Frontal cortex (tissue), 4 donors: ENCODE data around the gene KDM8. TPM values are rescaled to one million over a fixed set of nuclear protein-coding genes. Genes with fewer than 3 reads are reported as not detected.
"Not testable (repeated sequence)": the region's sequence is repeated elsewhere in the genome, so short reads cannot be mapped to it uniquely, and the experiment has no call there.

Experiments used
- DNase-seq, 2 donors: peaks; one replicate each; pipeline ENCODE4 v3.0.0; 2012; ENCODE audit warnings: low spot score in 2 of 2
- FAIRE-seq: peaks from 2 replicates; lab custom pipeline; 2012; peaks lifted over from hg19 to GRCh38; lab: Jason Lieb, UNC
- total RNA-seq: library from RNA; depleted of rRNA; stranded (reverse); fragments of >200 nt; gene quantifications from one replicate; pipeline ENCODE4 v1.2.3, GENCODE V29; 2014
- donor health status: control.
- donor health status: control.
- donor health status: control.

Gene KDM8
- total RNA-seq, 1 donor from 2014 or later, result 3.3 TPM

- no peak for DNase-seq
- no peak for FAIRE-seq
These were observed 53.9 kb downstream of the KDM8 start for GRCh38 chr16:27257271-27257670.

GRCh38 chr16:27258241-27258734, 55.0 kb downstream of the KDM8 start:
- DNase-seq (no peak), FAIRE-seq (no peak)

DNA sequence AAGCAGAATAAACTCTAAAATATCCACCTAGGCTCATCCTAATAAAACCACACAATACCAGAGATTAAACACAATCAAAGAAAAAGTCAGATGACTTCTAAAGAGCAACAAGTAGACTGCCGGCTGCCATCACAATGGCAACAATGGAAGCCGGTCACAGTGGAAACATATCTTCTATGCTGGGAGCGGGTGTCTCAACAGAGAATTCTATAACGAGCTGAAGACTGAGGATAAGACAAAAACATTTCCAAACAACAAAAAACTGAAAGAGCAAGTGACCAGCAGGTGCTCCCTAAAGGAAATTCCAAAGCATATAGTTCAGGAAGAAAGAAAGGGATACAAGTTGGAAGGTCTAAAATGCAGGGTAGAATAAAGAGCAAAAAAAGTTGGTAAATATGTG, 56.4 kb downstream of the KDM8 start:
- DNase-seq (no peak), FAIRE-seq (no peak)

DNA sequence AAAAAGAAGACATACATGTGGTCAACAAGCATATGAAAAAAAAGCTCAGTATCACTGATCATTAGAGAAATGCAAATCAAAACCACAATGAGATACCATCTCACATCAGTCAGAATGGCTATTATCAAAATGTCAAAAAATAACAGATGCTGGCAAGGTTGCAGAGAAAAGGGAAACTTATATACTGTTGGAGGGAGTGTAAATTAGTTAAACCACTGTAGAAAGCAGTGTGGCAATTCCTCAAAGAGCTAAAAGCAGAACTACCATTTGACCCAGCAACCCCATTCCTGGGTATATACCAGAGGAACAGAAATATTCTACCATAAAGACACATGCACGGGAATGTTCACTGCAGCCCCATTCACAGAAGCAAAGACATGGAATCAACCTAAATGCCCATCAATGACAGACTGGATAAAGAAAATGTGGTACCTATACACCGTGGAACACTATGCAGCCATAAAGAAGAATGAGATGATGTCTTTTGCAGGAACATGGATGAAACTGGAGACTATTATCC, 59.6 kb downstream of the KDM8 start:
- not testable (repeated sequence) for DNase-seq, FAIRE-seq

DNA sequence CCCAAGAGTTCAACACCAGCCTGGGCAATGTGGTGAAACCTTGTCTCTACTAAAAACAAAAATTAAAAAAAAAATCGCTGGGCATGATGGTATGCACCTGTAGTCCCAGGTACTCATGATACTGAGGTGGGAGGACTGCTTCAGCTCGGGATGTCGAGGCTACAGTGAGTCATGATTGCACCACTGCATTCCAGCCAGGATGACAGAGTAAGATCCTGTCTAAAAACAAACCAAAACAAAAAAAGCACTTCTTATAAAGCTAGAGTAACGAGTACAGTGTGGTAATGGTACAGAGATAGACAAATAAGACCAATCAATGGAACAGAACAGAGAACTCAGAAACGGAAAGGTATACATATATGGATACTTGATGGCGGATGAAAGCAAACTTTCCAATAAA, 60.8 kb downstream of the KDM8 start:
- FAIRE-seq (no peak), DNase-seq (no peak)

DNA sequence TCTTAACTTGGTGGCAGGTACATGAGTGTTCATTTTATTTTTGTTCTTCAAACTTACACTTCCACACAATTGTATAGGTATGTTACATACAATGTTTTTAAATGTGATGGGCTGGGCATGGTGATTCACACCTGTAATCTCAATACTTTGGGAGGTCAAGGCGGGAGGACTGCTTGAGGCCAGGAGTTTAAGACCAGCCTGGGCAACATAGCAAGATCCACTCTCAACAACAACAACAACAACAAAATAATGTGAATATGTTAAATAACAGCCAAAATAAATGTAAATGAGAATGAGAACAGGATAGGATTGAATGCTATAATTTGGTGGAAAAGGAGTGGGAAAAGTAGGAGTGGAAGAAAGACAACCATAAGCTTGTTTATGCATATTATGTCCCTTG, 62.7 kb downstream of the KDM8 start:
- no peak for DNase-seq
- no peak for FAIRE-seq

- FAIRE-seq (no peak), DNase-seq (no peak)
These were observed 63.8 kb downstream of the KDM8 start for GRCh38 chr16:27267037-27267677.

DNA sequence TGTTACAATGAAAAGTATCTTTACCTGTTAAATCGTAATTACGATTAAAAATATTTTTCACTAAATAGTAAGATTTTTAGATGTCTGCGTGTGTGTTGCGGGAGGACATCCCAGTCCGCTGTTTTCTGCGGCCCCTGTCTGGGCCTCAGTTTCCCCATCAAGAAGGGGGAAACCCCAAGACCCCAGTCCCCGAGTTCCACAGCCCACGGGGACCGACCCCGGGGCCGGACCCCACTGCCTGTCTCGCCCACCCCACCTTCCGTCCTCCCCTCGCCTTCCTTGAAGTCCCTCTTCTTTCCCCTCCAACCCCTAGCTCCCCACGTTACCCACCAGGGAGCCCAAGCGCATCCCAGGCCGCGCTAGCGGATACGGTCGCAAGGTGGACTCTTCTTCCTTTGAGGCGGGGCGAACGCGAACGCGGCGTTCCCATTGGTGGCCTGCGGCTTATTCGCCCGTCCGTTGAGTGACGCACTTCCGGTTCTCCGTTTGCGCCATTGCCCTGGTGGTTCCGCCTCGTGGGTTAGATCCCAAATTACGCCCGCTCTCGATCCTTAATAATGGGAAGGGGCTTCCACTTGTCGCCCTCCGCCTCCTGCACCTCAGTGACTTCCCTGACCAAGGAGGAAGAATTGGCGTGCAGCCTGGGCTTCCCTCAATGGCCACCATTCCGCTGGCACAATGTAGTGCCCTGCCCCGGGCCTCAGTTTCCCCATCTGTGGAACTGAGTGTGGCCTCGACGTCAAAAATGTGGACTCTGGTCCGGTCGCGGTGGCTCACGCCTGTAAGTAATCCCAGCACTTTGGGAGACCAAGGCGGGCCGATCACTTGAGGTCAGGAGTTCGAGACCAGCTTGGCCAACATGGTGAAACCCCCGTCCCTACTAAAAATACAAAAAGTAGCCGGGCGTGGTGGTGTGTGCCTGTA, 65.3 kb downstream of the KDM8 start, which contains the start of gene NSMCE1:
NSMCE1 (minus strand) TSS at position 397 of the 924 bp plus-strand sequence. CDS start 11,202 bp downstream, outside the sequence.
- no peak for FAIRE-seq
- DNase-seq, result peak; percentile 81 to 96

DNA sequence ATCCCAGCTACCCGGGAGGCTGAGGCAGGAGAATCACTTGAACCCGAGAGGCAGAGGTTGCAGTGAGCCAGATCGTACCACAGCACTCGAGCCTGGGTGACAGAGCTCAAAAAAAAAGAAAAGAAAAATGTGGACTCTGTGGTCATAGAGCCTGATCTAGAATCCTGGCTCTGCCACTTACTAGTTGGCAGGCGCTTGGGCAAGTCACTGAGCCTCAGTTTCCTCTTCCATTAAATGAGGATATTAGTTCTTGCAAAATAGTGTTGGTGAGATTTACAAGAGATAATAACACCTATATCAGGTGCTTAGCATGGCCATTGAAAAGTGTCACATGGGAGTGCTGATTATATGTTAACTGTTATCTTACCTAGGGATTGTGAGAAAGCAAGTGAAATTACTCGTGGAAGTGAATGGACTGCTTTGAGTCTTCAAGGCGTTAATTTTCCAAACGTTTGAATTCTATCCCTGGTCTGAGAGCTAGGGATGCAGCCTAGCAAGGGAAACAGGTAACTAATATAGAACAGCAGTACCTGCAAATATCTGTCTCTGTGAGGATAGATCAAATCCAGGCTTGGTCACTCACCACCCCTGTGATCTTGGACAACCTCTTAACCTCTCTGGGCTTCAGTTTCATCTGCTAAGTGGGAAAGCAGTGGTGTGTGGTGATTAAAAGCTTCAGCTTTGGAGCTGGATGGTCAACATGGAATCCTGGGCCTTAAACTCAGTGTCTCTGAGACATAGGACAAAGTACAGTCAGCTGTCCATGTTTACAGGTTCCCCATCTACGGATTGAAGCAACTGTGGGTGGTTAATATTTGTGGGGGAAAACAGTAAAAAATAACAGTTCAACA, 66.2 kb downstream of the KDM8 start:
- FAIRE-seq, result no peak
- DNase-seq, result no peak

DNA sequence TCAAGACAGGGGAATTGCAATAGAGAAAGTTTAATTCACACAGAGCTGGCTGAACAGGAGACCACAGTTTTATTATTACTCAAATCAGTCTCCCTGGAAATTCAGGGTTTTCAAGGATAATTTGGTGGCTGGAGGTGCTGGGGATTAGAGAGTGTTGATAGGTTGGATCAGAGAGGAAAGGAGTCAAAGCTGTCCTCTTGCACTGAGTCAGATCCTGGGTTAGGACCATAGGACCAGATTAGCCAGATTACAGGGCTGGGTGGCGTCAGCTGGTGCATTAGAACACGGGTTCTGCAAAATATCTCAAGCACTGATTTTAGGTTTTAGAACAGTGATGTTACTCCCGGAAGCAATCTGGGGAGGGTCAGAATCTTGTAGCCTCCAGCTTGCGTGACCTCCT, 67.0 kb downstream of the KDM8 start:
- no peak for DNase-seq
- FAIRE-seq, result no peak

Other genes with a start within 250 kb of the KDM8 start
- gene C16orf82, start 136.6 kb upstream of the KDM8 start, total RNA-seq, result not detected
- gene NSMCE1, start 65.2 kb downstream of the KDM8 start, total RNA-seq, result 35.1 TPM
- gene IL4R, start 110.4 kb downstream of the KDM8 start, total RNA-seq, result 1.6 TPM
- 0.41 TPM for gene IL21R, start 198.6 kb downstream of the KDM8 start, total RNA-seq